Measurements from ENCODE around the gene SPECC1. TPM values are rescaled to one million over a fixed set of nuclear protein-coding genes. Genes with fewer than 3 reads are reported as not detected.
A peak's percentile ranks its signal among the peaks of the same experiment; 100 is the strongest.
"Not testable (repeated sequence)": the region's sequence is repeated elsewhere in the genome, so short reads cannot be mapped to it uniquely, and the experiment has no call there.

Gene SPECC1
- total and polyA plus RNA-seq, 8 donors, result 6.1 to 38.3 (median 7.1) TPM

DNA sequence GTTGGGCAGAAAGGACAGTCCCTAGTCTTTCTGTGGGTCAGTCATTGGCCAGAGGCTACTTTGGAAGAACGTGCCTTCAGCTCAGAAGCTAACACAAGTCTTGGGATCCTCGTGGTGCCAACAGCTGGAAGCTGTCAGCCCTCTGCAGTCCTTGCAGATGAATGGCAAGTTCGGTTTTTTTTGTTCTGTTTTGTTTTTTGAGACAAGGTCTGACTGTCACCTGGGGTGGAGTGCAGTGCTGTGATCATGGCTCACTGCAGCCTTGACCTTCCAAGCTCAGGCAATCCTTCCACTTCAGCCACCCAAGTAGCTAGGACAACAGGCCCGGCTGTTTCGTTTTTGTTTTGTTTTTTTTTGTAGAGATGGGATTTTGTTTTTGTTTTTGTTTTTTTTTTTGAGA is 149.4 kb downstream of the SPECC1 start:
- no peak for DNase-seq
- Histone ChIP-seq H3K36me3 (no peaks in the 10 kb centered on the region), H3K4me3 (no peak overlapping the region), H3K9me3 (no peaks in the 10 kb centered on the region), H3K4me1 (peaks cover 0 to 18% of the 10 kb centered on the region in 2 donors), H3K27ac (no peak overlapping the region), H3K27me3 (peaks cover 0 to 44% of the 10 kb centered on the region in 2 donors)
- no peak for ATAC-seq
- TF ChIP-seq, protein P1, sequence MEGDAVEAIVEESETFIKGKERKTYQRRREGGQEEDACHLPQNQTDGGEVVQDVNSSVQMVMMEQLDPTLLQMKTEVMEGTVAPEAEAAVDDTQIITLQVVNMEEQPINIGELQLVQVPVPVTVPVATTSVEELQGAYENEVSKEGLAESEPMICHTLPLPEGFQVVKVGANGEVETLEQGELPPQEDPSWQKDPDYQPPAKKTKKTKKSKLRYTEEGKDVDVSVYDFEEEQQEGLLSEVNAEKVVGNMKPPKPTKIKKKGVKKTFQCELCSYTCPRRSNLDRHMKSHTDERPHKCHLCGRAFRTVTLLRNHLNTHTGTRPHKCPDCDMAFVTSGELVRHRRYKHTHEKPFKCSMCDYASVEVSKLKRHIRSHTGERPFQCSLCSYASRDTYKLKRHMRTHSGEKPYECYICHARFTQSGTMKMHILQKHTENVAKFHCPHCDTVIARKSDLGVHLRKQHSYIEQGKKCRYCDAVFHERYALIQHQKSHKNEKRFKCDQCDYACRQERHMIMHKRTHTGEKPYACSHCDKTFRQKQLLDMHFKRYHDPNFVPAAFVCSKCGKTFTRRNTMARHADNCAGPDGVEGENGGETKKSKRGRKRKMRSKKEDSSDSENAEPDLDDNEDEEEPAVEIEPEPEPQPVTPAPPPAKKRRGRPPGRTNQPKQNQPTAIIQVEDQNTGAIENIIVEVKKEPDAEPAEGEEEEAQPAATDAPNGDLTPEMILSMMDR (IDR thresholded peaks at IDR 0.05), result no peak
- intact Hi-C loops (cut with DNase I), result no loop called here

DNA sequence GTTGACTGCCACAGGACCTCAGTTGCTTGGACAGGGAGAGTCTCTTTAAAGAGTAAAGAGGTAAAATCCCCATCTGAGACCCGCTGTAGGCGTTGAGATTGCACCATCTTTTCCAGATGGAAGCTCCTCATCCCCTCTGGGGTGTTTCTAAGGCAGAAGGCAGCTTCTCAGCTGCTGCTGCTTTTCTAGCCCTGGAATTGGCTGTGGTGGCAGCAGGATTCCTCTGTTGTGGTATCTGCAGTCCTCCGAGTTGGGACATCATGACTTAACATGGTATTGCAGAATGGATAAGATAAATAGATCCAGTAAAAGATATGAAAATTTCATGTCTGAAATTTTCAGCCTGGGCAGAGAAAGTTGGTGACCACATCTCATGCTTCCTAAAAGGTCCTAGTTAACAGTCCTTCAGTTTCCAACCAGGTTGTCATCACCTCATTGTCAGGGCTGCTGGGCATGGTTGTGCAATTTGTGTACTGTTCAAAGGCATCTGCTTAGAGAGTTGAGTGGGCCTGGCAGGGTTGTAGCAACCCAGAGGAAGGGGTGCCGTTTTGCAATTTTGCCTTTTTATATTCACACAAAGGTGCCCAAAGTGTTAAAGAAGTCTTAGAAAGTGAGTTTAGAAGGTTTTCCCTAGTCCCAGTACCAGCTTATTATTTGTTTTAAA is 150.4 kb downstream of the SPECC1 start:
- Histone ChIP-seq H3K9me3 (no peaks in the 10 kb centered on the region), H3K4me1 (peaks cover 0 to 18% of the 10 kb centered on the region in 2 donors), H3K27me3 (peaks cover 0 to 44% of the 10 kb centered on the region in 2 donors), H3K36me3 (no peaks in the 10 kb centered on the region), H3K4me3 (no peak overlapping the region), H3K27ac (no peak overlapping the region)
- intact Hi-C loops (cut with DNase I), result no loop called here
- DNase-seq, result no peak
- ATAC-seq, result no peak
- TF ChIP-seq, protein P1 (IDR thresholded peaks at IDR 0.05), result no peak

DNA sequence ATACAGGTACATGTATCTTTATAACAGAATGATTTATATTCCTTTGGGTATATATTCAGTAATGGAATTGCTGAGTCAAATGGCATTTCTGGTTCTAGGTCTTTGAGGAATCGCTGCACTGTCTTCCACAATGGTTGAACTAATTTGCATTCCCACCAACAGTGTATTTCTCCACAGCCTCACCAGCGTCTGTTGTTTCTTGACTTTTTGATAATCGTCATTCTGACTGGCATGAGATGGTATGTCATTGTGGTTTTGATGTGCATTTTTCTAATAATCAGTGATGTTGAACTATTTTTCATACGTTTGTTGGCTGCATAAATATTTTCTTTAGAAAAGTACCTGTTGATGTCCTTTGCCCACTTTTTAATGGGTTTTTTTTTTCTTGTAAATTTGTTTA is 156.4 kb downstream of the SPECC1 start:
- H3K36me3 ChIP-seq; H3K27me3 ChIP-seq; ATAC-seq; H3K9me3 ChIP-seq; H3K4me3 ChIP-seq; intact Hi-C loops (cut with DNase I); DNase-seq; H3K27ac ChIP-seq; H3K4me1 ChIP-seq: not testable (repeated sequence)

DNA sequence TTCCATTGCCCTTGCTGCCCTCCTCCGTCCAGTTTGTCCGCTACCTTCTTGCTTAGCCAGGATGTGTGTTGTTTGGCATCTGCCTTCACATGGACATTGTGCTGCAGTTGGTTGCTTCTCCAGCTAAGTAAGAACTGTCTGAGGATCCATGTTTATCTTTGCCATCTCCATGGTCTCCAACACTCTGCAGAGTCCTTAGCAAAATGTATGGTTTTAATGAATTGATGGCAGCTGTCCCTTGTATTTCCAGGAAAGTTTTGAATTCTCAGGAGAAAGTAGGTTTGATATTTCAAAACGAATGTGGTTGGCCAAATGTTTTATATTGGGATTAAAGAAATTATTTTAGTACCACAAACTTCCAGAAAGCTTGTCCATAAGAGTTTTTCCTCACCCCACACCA is 160.9 kb downstream of the SPECC1 start:
- no peaks in the 10 kb centered on the region for H3K9me3 ChIP-seq
- no peak overlapping the region for H3K4me3 ChIP-seq
- intact Hi-C loops (cut with DNase I), result no loop called here
- no peaks in the 10 kb centered on the region for H3K36me3 ChIP-seq
- DNase-seq, result no peak
- TF ChIP-seq, protein P1 (IDR thresholded peaks at IDR 0.05), result no peak
- ATAC-seq, result no peak
- no peak overlapping the region for H3K27ac ChIP-seq
- H3K4me1 ChIP-seq, result no peaks in the 10 kb centered on the region
- no peaks in the 10 kb centered on the region for H3K27me3 ChIP-seq

DNA sequence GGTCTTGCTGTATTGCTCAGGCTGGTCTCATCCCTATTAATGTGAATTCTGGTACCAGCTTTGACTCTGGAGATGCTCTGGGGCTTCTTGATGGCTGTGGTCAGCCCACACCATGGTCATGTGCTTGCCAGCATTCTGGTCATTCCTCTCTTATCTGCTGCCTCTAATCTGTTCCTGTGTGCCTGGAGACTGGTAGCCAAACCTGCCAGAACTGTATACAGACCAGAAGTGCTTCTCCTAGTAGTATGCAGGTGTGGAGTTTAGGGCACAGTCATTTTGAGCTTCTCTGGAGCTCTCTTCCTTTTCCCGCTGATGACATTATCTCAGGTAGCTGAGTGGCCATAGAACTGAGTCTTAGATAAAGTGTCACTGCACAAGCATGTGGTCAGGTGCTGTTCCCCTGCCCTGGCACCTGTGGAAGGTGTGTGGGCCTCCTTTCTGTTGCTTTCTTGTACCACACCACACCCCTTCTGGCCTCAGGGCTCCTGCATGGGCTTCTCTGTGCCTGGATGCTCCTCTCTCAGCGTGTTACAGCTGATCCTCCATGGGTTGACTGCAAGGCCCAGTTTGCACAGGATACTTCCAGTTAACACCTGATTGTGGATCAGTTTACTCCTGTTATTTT is 162.7 kb downstream of the SPECC1 start:
- ATAC-seq (peak; percentile 64), DNase-seq (no peak)
- Histone ChIP-seq H3K4me3 (no peak overlapping the region), H3K4me1 (no peaks in the 10 kb centered on the region), H3K9me3 (no peaks in the 10 kb centered on the region), H3K27me3 (no peaks in the 10 kb centered on the region), H3K36me3 (no peaks in the 10 kb centered on the region), H3K27ac (no peak overlapping the region)
- intact Hi-C loops (cut with DNase I), result no loop called here
- TF ChIP-seq, protein P1 (IDR thresholded peaks at IDR 0.05), result no peak
